GM12878 (cell line): Measurements from ENCODE around the gene EIF4EBP2. TPM values are rescaled to one million over a fixed set of nuclear protein-coding genes. Genes with fewer than 3 reads are reported as not detected.

Experiments
- ATF7 ChIP-seq: fragments of 450-650 bp; IDR thresholded peaks from 2 replicates; pipeline ENCODE4 v1.6.1; 2016; ENCODE audit warnings: low read depth, mild to moderate bottlenecking
- BRCA1 ChIP-seq: IDR thresholded peaks from 2 replicates; pipeline ENCODE4 v1.6.1; 2011; ENCODE audit warnings: low read depth, low read length, improper control_type of control experiment
- CBX5 ChIP-seq: sonication (generic); IDR thresholded peaks from 2 replicates; pipeline ENCODE4 v1.6.1; 2016; ENCODE audit warnings: low read depth, moderate library complexity, mild to moderate bottlenecking, inconsistent platforms
- DPF2 ChIP-seq: fragments of 450-650 bp; IDR thresholded peaks from 2 replicates; pipeline ENCODE4 v1.6.1; 2017; ENCODE audit warnings: mild to moderate bottlenecking
- EED ChIP-seq: sonication (generic); IDR thresholded peaks from 2 replicates; pipeline ENCODE4 v1.6.1; 2016; ENCODE audit warnings: antibody characterized with exemption, low read depth
- ELK1 ChIP-seq: IDR thresholded peaks from 2 replicates; pipeline ENCODE4 v1.6.1; 2012; ENCODE audit warnings: low read depth, low read length, improper control_type of control experiment
- ETV6 ChIP-seq, 2 experiments: fragments of 450-650 bp in 1 of 2; IDR thresholded peaks in 1 of 2; conservative IDR thresholded peaks in 1 of 2; 2 replicates each; pipeline ENCODE4 v1.6.1; 2014; ENCODE audit warnings: antibody characterized with exemption in 1 of 2, borderline replicate concordance in 1 of 2, low read depth in 1 of 2, mild to moderate bottlenecking in 1 of 2, moderate library complexity in 1 of 2
- FOXK2 ChIP-seq: fragments of 450-650 bp; IDR thresholded peaks from 2 replicates; pipeline ENCODE4 v1.6.1; 2017; ENCODE audit warnings: mild to moderate bottlenecking, moderate library complexity
- IKZF1 ChIP-seq: fragments of 450-650 bp; conservative IDR thresholded peaks from 2 replicates; pipeline ENCODE4 v1.6.1; 2017; ENCODE audit warnings: antibody characterized with exemption, mild to moderate bottlenecking
- MTA2 ChIP-seq: fragments of 450-650 bp; IDR thresholded peaks from 2 replicates; pipeline ENCODE4 v1.6.1; 2016; ENCODE audit warnings: low read depth, mild to moderate bottlenecking, moderate library complexity
- NFYA ChIP-seq: IDR thresholded peaks from 2 replicates; pipeline ENCODE4 v1.6.1; 2011; ENCODE audit warnings: low read depth, mild to moderate bottlenecking, low read length, improper control_type of control experiment, borderline replicate concordance
- RAD21 ChIP-seq: IDR thresholded peaks from 2 replicates; pipeline ENCODE4 v1.6.1; 2011; ENCODE audit warnings: mild to moderate bottlenecking, low read depth, low read length, moderate library complexity; ENCODE audit not compliant: insufficient read depth
- RELA ChIP-seq: fragments of 450-650 bp; IDR thresholded peaks from 2 replicates; pipeline ENCODE4 v1.8.0; 2014; ENCODE audit warnings: borderline replicate concordance; ENCODE audit not compliant: partially characterized antibody
- SP1 ChIP-seq: IDR thresholded peaks from one replicate; pipeline ENCODE4 v1.6.1; 2011; ENCODE audit warnings: low read depth, low read length
- TARDBP ChIP-seq: IDR thresholded peaks from 2 replicates; pipeline ENCODE4 v1.6.1; 2016; ENCODE audit warnings: borderline replicate concordance
- USF1 ChIP-seq: IDR thresholded peaks from 2 replicates; pipeline ENCODE4 v1.6.1; 2011; ENCODE audit warnings: borderline replicate concordance, low read depth, mild to moderate bottlenecking, moderate library complexity, mixed read lengths, low read length; ENCODE audit not compliant: insufficient read depth; ENCODE audit errors: extremely low read length
- ZNF217 ChIP-seq: fragments of 450-650 bp; IDR thresholded peaks from 2 replicates; pipeline ENCODE4 v1.6.1; 2017; ENCODE audit warnings: antibody characterized with exemption, mild to moderate bottlenecking
- ZSCAN29 ChIP-seq: fragments of 450-650 bp; IDR thresholded peaks from 2 replicates; pipeline ENCODE4 v1.6.1; 2017; ENCODE audit warnings: mild to moderate bottlenecking, moderate library complexity
- ZZZ3 ChIP-seq: IDR thresholded peaks from 2 replicates; pipeline ENCODE4 v1.6.1; 2011; ENCODE audit warnings: low read depth; ENCODE audit not compliant: control insufficient read depth, insufficient read length
- polyA plus RNA-seq, 11 experiments: library from polyadenylated mRNA; depleted of rRNA in 4 of 11; unstranded in 6 of 11; stranded (reverse) in 5 of 11; fragments of >200 nt; fragmentation: Nextera tagmentation in 4 of 11; fragmentation: Illumina TruSeq in 1 of 11; extraction: Ambion mirVana in 4 of 11; extraction: Trizol in 1 of 11; gene quantifications; 1 replicate in 1 of 11; 2 replicates in 10 of 11; pipeline versions ENCODE4 v1.2.1 to v1.2.3, GENCODE V29; 2011 to 2016; ENCODE audit warnings: inconsistent platforms in 2 of 11, missing spikeins in 2 of 11, low read depth in 1 of 11
- total RNA-seq, 4 experiments: library from RNA; depleted of rRNA in 3 of 4; stranded (reverse); fragments of >200 nt in 3 of 4; fragmentation: Illumina TruSeq in 1 of 4; extraction: Trizol in 1 of 4; gene quantifications; 2 replicates each; pipeline versions ENCODE4 v1.2.1 to v1.2.3, GENCODE V29; 2013 to 2021
- TF ChIP-seq, protein P1 (sequence below): fragments of 450-650 bp; formaldehyde crosslinking; IDR thresholded peaks from 2 replicates; pipeline ENCODE4 v1.4.0; 2022; ENCODE audit warnings: mild to moderate bottlenecking, moderate library complexity
- TF ChIP-seq, protein P2 (sequence below): fragments of 450-650 bp; IDR thresholded peaks from 2 replicates; pipeline ENCODE4 v1.6.1; 2018; ENCODE audit warnings: borderline replicate concordance, mild to moderate bottlenecking; ENCODE audit not compliant: partially characterized antibody
- TF ChIP-seq, protein P3 (sequence below): fragments of 450-650 bp; conservative IDR thresholded peaks from 2 replicates; pipeline ENCODE4 v1.6.1; 2017; ENCODE audit warnings: mild to moderate bottlenecking, moderate library complexity

The EIF4EBP2 gene
- total and polyA plus RNA-seq, 10 of the 15 experiments (the other 5 are each of a cell fraction or from before 2014, with no cell fraction given): 14.4 to 51.3 (median 28.9) TPM

- TF ChIP-seq, protein P1, sequence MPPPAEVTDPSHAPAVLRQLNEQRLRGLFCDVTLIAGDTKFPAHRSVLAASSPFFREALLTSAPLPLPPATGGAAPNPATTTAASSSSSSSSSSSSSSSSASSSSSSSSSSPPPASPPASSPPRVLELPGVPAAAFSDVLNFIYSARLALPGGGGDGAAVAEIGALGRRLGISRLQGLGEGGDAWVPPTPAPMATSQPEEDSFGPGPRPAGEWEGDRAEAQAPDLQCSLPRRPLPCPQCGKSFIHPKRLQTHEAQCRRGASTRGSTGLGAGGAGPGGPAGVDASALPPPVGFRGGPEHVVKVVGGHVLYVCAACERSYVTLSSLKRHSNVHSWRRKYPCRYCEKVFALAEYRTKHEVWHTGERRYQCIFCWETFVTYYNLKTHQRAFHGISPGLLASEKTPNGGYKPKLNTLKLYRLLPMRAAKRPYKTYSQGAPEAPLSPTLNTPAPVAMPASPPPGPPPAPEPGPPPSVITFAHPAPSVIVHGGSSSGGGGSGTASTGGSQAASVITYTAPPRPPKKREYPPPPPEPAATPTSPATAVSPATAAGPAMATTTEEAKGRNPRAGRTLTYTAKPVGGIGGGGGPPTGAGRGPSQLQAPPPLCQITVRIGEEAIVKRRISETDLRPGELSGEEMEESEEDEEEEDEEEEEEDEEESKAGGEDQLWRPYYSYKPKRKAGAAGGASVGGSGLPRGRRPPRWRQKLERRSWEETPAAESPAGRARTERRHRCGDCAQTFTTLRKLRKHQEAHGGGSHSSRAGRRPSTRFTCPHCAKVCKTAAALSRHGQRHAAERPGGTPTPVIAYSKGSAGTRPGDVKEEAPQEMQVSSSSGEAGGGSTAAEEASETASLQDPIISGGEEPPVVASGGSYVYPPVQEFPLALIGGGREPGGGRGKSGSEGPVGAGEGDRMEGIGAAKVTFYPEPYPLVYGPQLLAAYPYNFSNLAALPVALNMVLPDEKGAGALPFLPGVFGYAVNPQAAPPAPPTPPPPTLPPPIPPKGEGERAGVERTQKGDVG: no peak
- TF ChIP-seq, protein P2, sequence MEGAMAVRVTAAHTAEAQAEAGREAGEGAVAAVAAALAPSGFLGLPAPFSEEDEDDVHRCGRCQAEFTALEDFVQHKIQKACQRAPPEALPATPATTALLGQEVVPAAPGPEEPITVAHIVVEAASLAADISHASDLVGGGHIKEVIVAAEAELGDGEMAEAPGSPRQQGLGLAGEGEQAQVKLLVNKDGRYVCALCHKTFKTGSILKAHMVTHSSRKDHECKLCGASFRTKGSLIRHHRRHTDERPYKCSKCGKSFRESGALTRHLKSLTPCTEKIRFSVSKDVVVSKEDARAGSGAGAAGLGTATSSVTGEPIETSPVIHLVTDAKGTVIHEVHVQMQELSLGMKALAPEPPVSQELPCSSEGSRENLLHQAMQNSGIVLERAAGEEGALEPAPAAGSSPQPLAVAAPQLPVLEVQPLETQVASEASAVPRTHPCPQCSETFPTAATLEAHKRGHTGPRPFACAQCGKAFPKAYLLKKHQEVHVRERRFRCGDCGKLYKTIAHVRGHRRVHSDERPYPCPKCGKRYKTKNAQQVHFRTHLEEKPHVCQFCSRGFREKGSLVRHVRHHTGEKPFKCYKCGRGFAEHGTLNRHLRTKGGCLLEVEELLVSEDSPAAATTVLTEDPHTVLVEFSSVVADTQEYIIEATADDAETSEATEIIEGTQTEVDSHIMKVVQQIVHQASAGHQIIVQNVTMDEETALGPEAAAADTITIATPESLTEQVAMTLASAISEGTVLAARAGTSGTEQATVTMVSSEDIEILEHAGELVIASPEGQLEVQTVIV: no peak
- peak; percentile 88 for TF ChIP-seq DPF2
- TF ChIP-seq MTA2: peak; percentile 57
- TF ChIP-seq IKZF1: peak; percentile 96
- TF ChIP-seq ELK1: no peak
- peak; percentile 88 for TF ChIP-seq ATF7
- TF ChIP-seq, protein P3, sequence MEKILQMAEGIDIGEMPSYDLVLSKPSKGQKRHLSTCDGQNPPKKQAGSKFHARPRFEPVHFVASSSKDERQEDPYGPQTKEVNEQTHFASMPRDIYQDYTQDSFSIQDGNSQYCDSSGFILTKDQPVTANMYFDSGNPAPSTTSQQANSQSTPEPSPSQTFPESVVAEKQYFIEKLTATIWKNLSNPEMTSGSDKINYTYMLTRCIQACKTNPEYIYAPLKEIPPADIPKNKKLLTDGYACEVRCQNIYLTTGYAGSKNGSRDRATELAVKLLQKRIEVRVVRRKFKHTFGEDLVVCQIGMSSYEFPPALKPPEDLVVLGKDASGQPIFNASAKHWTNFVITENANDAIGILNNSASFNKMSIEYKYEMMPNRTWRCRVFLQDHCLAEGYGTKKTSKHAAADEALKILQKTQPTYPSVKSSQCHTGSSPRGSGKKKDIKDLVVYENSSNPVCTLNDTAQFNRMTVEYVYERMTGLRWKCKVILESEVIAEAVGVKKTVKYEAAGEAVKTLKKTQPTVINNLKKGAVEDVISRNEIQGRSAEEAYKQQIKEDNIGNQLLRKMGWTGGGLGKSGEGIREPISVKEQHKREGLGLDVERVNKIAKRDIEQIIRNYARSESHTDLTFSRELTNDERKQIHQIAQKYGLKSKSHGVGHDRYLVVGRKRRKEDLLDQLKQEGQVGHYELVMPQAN: no peak
- TF ChIP-seq USF1: peak; percentile 74
- no peak for TF ChIP-seq TARDBP
- TF ChIP-seq ETV6 (conservative IDR thresholded peaks at IDR 0.05 in 1 of 2, IDR thresholded peaks at IDR 0.05 in 1 of 2; ENCODE audit: borderline replicate concordance in 1 of 2, low read depth in 1 of 2): peak in 1 of 2 experiments; percentile 74; a peak in 1 of 4 replicates
- TF ChIP-seq FOXK2: no peak
- TF ChIP-seq ZNF217: no peak
- TF ChIP-seq BRCA1: no peak
- no peak for TF ChIP-seq RAD21
- no peak for TF ChIP-seq SP1
- TF ChIP-seq NFYA: no peak
- peak; percentile 93 for TF ChIP-seq EED
- no peak for TF ChIP-seq ZZZ3
- peak; percentile 41 for TF ChIP-seq RELA
- no peak for TF ChIP-seq CBX5
- no peak for TF ChIP-seq ZSCAN29
Measured at GRCh38 chr10:70477661-70478162, 73.8 kb downstream of the EIF4EBP2 start (continued).
